ENCODE measurements around the gene ASXL3.

ASXL3 gene

DNA sequence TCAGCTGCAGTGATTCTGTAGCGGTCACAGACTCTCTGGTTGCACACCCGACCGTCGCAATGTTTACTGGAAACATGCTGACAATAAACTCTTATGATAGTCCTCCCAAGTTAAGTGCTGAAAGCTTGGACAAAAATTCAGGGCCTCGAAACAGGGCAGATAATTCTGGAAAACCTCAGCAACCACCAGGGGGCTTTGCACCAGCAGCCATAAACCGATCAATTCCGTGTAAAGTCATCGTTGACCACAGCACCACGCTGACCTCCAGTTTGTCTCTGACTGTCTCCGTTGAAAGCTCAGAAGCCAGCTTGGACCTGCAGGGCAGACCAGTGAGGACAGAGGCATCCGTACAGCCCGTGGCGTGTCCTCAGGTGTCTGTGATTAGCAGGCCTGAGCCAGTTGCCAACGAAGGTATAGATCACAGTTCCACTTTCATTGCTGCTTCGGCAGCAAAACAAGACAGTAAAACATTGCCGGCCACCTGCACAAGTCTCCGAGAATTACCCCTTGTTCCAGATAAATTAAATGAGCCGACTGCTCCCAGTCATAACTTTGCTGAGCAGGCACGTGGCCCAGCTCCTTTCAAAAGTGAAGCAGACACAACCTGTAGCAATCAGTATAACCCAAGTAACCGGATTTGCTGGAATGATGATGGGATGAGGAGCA lies 166.1 kb downstream of the ASXL3 start:
- H3K27me3 ChIP-seq (ENCODE audit: control insufficient read depth in 1 of 2, insufficient read depth in 1 of 2, low read length in 2 of 2), result no peaks in the 10 kb centered on the region
- peaks cover 0 to 3% of the 10 kb centered on the region in 2 experiments for H3K36me3 ChIP-seq (ENCODE audit: control insufficient read depth in 1 of 2, insufficient read depth in 2 of 2, low read depth in 1 of 2, low read length in 2 of 2)
- WGBS, result 97% methylated on average over 20 of the region's 20 CpGs
- no peaks in the 10 kb centered on the region for H3K4me1 ChIP-seq (ENCODE audit: control insufficient read depth, insufficient read depth, low read depth, low read length)
- H3K14ac ChIP-seq (ENCODE audit: low read length in 2 of 2), result no peak overlapping the region
- H3K23ac ChIP-seq (ENCODE audit: low read length in 2 of 2), result no peak overlapping the region
- H3K27ac ChIP-seq (ENCODE audit: low read length, poor library complexity, severe bottlenecking), result no peak overlapping the region
- H3K79me1 ChIP-seq (replicated peaks; ENCODE audit: low read length, poor library complexity, severe bottlenecking), result no peaks in the 10 kb centered on the region
- no peak overlapping the region for H2BK120ac ChIP-seq (ENCODE audit: low read depth, low read length)
- H3K9me3 ChIP-seq (ENCODE audit: control insufficient read depth, low read length), result no peaks in the 10 kb centered on the region
- no peak overlapping the region for H2BK15ac ChIP-seq (ENCODE audit: low read depth, poor library complexity, severe bottlenecking)
- H3K9ac ChIP-seq (ENCODE audit: low read length), result no peak overlapping the region
- DNase-seq, result no peak
- H4K91ac ChIP-seq (ENCODE audit: low read length), result no peak overlapping the region
- H4K8ac ChIP-seq (ENCODE audit: low read length), result no peak overlapping the region
- H3K18ac ChIP-seq (ENCODE audit: low read depth in 1 of 2, low read length in 2 of 2), result no peak overlapping the region
- no peak overlapping the region for H3K4me2 ChIP-seq (ENCODE audit: low read length, poor library complexity, severe bottlenecking)
- H3K4me3 ChIP-seq (ENCODE audit: insufficient read depth in 1 of 2, low read depth in 1 of 2, low read length in 2 of 2), result no peak overlapping the region
- H2AK5ac ChIP-seq (ENCODE audit: low read length, severe bottlenecking), result no peak overlapping the region
- no peak overlapping the region for H2AFZ ChIP-seq (ENCODE audit: low read depth, low read length)
- H3K4ac ChIP-seq (ENCODE audit: low read depth in 1 of 2, low read length in 2 of 2), result no peak overlapping the region
- H2BK12ac ChIP-seq (ENCODE audit: low read length in 2 of 2), result no peak overlapping the region
- H2BK5ac ChIP-seq (ENCODE audit: low read depth, low read length, poor library complexity, severe bottlenecking), result no peak overlapping the region

DNA sequence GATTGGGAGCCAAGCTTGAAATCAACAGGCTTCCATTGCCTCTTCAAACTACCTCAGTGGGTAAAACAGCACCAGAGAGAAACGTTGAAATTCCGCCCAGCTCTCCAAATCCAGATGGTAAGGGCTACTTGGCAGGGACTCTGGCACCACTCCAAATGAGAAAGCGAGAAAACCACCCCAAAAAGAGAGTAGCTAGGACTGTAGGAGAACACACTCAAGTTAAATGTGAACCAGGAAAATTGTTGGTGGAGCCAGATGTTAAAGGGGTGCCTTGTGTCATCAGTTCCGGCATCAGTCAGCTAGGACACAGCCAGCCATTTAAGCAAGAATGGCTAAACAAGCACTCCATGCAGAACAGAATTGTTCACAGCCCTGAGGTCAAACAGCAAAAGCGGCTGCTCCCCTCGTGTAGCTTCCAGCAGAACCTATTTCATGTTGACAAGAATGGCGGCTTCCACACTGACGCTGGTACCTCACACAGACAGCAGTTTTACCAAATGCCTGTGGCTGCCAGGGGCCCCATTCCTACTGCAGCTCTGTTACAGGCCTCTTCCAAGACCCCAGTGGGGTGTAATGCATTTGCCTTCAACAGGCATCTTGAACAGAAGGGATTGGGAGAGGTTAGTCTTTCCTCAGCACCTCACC lies 167.3 kb downstream of the ASXL3 start:
- H3K9me3 ChIP-seq (ENCODE audit: control insufficient read depth, low read length), result no peaks in the 10 kb centered on the region
- no peak for DNase-seq
- H3K79me1 ChIP-seq (replicated peaks; ENCODE audit: low read length, poor library complexity, severe bottlenecking), result no peaks in the 10 kb centered on the region
- H3K27me3 ChIP-seq (ENCODE audit: control insufficient read depth in 1 of 2, insufficient read depth in 1 of 2, low read length in 2 of 2), result no peaks in the 10 kb centered on the region
- H2BK15ac ChIP-seq (ENCODE audit: low read depth, poor library complexity, severe bottlenecking), result no peak overlapping the region
- WGBS, result over 99% methylated on average over 8 of the region's 8 CpGs
- H3K9ac ChIP-seq (ENCODE audit: low read length), result no peak overlapping the region
- H3K4ac ChIP-seq (ENCODE audit: low read depth in 1 of 2, low read length in 2 of 2), result no peak overlapping the region
- no peak overlapping the region for H3K4me3 ChIP-seq (ENCODE audit: insufficient read depth in 1 of 2, low read depth in 1 of 2, low read length in 2 of 2)
- H2AFZ ChIP-seq (ENCODE audit: low read depth, low read length), result no peak overlapping the region
- no peak overlapping the region for H4K91ac ChIP-seq (ENCODE audit: low read length)
- no peak overlapping the region for H3K14ac ChIP-seq (ENCODE audit: low read length in 2 of 2)
- no peak overlapping the region for H3K23ac ChIP-seq (ENCODE audit: low read length in 2 of 2)
- no peak overlapping the region for H3K18ac ChIP-seq (ENCODE audit: low read depth in 1 of 2, low read length in 2 of 2)
- H3K4me2 ChIP-seq (ENCODE audit: low read length, poor library complexity, severe bottlenecking), result no peak overlapping the region
- no peak overlapping the region for H2AK5ac ChIP-seq (ENCODE audit: low read length, severe bottlenecking)
- H3K27ac ChIP-seq (ENCODE audit: low read length, poor library complexity, severe bottlenecking), result no peak overlapping the region
- no peak overlapping the region for H2BK120ac ChIP-seq (ENCODE audit: low read depth, low read length)
- no peak overlapping the region for H2BK5ac ChIP-seq (ENCODE audit: low read depth, low read length, poor library complexity, severe bottlenecking)
- H2BK12ac ChIP-seq (ENCODE audit: low read length in 2 of 2), result no peak overlapping the region
- no peak overlapping the region for H4K8ac ChIP-seq (ENCODE audit: low read length)
- H3K4me1 ChIP-seq (ENCODE audit: control insufficient read depth, insufficient read depth, low read depth, low read length), result peaks cover 2% of the 10 kb centered on the region
- peaks cover 0 to 3% of the 10 kb centered on the region in 2 experiments for H3K36me3 ChIP-seq (ENCODE audit: control insufficient read depth in 1 of 2, insufficient read depth in 2 of 2, low read depth in 1 of 2, low read length in 2 of 2)

DNA sequence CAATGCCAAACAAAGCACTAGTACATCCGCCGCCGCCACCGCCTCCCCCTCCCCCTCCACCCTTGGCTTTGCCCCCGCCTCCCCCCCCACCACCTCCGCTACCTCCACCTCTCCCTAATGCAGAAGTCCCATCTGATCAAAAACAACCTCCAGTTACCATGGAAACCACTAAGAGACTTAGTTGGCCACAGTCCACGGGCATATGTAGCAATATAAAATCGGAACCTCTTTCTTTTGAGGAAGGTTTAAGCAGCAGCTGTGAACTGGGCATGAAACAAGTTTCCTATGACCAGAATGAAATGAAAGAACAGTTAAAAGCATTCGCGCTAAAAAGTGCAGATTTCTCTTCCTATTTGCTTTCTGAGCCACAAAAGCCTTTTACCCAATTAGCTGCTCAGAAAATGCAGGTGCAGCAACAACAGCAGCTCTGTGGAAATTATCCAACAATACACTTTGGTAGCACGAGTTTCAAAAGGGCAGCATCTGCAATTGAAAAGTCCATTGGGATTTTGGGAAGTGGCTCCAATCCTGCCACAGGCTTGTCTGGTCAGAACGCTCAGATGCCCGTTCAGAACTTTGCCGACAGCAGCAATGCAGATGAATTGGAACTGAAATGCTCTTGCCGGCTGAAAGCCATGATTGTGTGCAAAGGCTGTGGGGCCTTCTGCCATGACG lies 168.0 kb downstream of the ASXL3 start:
- H3K79me1 ChIP-seq (replicated peaks; ENCODE audit: low read length, poor library complexity, severe bottlenecking), result no peaks in the 10 kb centered on the region
- DNase-seq, result no peak
- H2BK15ac ChIP-seq (ENCODE audit: low read depth, poor library complexity, severe bottlenecking), result no peak overlapping the region
- no peak overlapping the region for H3K4me2 ChIP-seq (ENCODE audit: low read length, poor library complexity, severe bottlenecking)
- peaks cover 0 to 3% of the 10 kb centered on the region in 2 experiments for H3K36me3 ChIP-seq (ENCODE audit: control insufficient read depth in 1 of 2, insufficient read depth in 2 of 2, low read depth in 1 of 2, low read length in 2 of 2)
- 92% methylated on average over 14 of the region's 16 CpGs for WGBS
- H2BK12ac ChIP-seq (ENCODE audit: low read length in 2 of 2), result no peak overlapping the region
- H3K4me3 ChIP-seq (ENCODE audit: insufficient read depth in 1 of 2, low read depth in 1 of 2, low read length in 2 of 2), result no peak overlapping the region
- H3K27ac ChIP-seq (ENCODE audit: low read length, poor library complexity, severe bottlenecking), result no peak overlapping the region
- no peak overlapping the region for H2BK5ac ChIP-seq (ENCODE audit: low read depth, low read length, poor library complexity, severe bottlenecking)
- no peaks in the 10 kb centered on the region for H3K27me3 ChIP-seq (ENCODE audit: control insufficient read depth in 1 of 2, insufficient read depth in 1 of 2, low read length in 2 of 2)
- peaks cover 2% of the 10 kb centered on the region for H3K4me1 ChIP-seq (ENCODE audit: control insufficient read depth, insufficient read depth, low read depth, low read length)
- H2AK5ac ChIP-seq (ENCODE audit: low read length, severe bottlenecking), result no peak overlapping the region
- H4K91ac ChIP-seq (ENCODE audit: low read length), result no peak overlapping the region
- H3K9ac ChIP-seq (ENCODE audit: low read length), result no peak overlapping the region
- H4K8ac ChIP-seq (ENCODE audit: low read length), result no peak overlapping the region
- no peak overlapping the region for H3K18ac ChIP-seq (ENCODE audit: low read depth in 1 of 2, low read length in 2 of 2)
- H3K9me3 ChIP-seq (ENCODE audit: control insufficient read depth, low read length), result no peaks in the 10 kb centered on the region
- H3K4ac ChIP-seq (ENCODE audit: low read depth in 1 of 2, low read length in 2 of 2), result no peak overlapping the region
- no peak overlapping the region for H2BK120ac ChIP-seq (ENCODE audit: low read depth, low read length)
- H3K14ac ChIP-seq (ENCODE audit: low read length in 2 of 2), result no peak overlapping the region
- H3K23ac ChIP-seq (ENCODE audit: low read length in 2 of 2), result no peak overlapping the region
- H2AFZ ChIP-seq (ENCODE audit: low read depth, low read length), result no peak overlapping the region

DNA sequence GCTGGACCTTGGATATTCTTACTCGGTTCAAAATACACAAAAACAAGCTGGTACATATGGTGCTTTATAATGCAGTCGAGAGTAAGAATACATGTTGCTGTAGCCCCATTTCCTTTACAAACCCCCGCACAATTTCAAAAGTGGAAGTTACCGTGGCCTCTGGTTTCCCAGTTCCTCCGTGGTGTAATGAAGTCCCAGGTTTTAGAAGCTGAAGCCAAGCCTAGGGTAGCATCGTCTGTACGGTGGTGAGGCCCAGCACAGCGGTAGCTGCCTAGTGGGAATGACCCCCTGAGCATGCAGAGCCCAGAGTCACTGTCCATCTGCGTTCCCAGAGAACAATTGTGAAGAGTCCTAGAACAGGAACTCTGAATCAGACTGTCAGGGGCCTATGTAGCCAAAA lies 171.8 kb downstream of the ASXL3 start:
- H3K23ac ChIP-seq (ENCODE audit: low read length in 2 of 2), result no peak overlapping the region
- H3K4ac ChIP-seq (ENCODE audit: low read depth in 1 of 2, low read length in 2 of 2), result no peak overlapping the region

More for the DNA sequence above, 171.8 kb downstream of the ASXL3 start:
- WGBS, result 88% methylated on average over 8 of the region's 9 CpGs
- H3K9ac ChIP-seq (ENCODE audit: low read length), result peak overlapping the region; percentile 48
- H3K14ac ChIP-seq (ENCODE audit: low read length in 2 of 2), result no peak overlapping the region
- no peak overlapping the region for H2AFZ ChIP-seq (ENCODE audit: low read depth, low read length)
- no peak overlapping the region for H4K8ac ChIP-seq (ENCODE audit: low read length)
- peaks cover 2% of the 10 kb centered on the region for H3K4me1 ChIP-seq (ENCODE audit: control insufficient read depth, insufficient read depth, low read depth, low read length)
- no peak overlapping the region for H2BK12ac ChIP-seq (ENCODE audit: low read length in 2 of 2)
- no peak overlapping the region for H3K4me3 ChIP-seq (ENCODE audit: insufficient read depth in 1 of 2, low read depth in 1 of 2, low read length in 2 of 2)
- H2BK120ac ChIP-seq (ENCODE audit: low read depth, low read length), result no peak overlapping the region
- no peak overlapping the region for H4K91ac ChIP-seq (ENCODE audit: low read length)
- H3K4me2 ChIP-seq (ENCODE audit: low read length, poor library complexity, severe bottlenecking), result no peak overlapping the region
- H3K27me3 ChIP-seq (ENCODE audit: control insufficient read depth in 1 of 2, insufficient read depth in 1 of 2, low read length in 2 of 2), result no peaks in the 10 kb centered on the region
- no peaks in the 10 kb centered on the region for H3K9me3 ChIP-seq (ENCODE audit: control insufficient read depth, low read length)
- peak overlapping the region in 1 of 2 experiments; percentile 21 for H3K18ac ChIP-seq (ENCODE audit: low read depth in 1 of 2, low read length in 2 of 2)
- no peak overlapping the region for H2BK15ac ChIP-seq (ENCODE audit: low read depth, poor library complexity, severe bottlenecking)
- no peaks in the 10 kb centered on the region for H3K36me3 ChIP-seq (ENCODE audit: control insufficient read depth in 1 of 2, insufficient read depth in 2 of 2, low read depth in 1 of 2, low read length in 2 of 2)
- H2AK5ac ChIP-seq (ENCODE audit: low read length, severe bottlenecking), result no peak overlapping the region
- no peak overlapping the region for H2BK5ac ChIP-seq (ENCODE audit: low read depth, low read length, poor library complexity, severe bottlenecking)
- no peaks in the 10 kb centered on the region for H3K79me1 ChIP-seq (replicated peaks; ENCODE audit: low read length, poor library complexity, severe bottlenecking)
- DNase-seq, result no peak
- H3K27ac ChIP-seq (ENCODE audit: low read length, poor library complexity, severe bottlenecking), result no peak overlapping the region

All from mesenchymal stem cell (in vitro differentiated cells and primary cell).